ENCODE measurements around the gene CEP112.
"Not testable (repeated sequence)": the region's sequence is repeated elsewhere in the genome, so short reads cannot be mapped to it uniquely, and the experiment has no call there.

The CEP112 gene

DNA sequence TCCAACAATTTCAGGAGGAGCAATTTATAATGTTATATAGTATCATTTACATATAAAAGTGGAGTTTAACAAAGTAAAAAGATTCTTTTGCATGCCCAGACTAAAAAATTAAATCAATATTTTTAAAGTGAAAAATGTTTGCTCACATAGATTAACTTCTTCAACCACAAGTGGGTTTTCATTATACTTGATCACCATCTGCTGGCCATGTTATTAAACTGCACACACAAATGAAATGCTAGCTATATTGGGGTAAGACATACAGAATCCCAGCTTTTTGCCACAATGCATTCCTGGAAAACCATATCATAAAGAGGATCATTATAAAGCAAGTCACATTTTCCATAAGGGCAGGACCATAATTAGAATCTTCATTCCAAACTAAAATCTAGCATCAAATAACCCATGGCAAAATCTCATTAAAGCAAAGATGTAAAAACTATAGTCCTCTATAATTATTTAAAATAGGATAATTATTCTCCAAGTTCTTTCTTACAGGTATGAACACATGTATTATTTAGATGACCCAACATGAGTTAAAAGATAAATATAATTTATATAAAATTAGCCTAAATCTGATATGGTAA lies 26.3 kb downstream of the CEP112 start:
- H3K4me3 ChIP-seq (ENCODE audit: low read depth, low read length) = no peak overlapping the region
- no peak for DNase-seq (ENCODE audit: low read depth)
- TF ChIP-seq CTCF (IDR thresholded peaks at IDR 0.05; ENCODE audit: control insufficient read depth, extremely low read depth, insufficient read depth) = peak; percentile 67

DNA sequence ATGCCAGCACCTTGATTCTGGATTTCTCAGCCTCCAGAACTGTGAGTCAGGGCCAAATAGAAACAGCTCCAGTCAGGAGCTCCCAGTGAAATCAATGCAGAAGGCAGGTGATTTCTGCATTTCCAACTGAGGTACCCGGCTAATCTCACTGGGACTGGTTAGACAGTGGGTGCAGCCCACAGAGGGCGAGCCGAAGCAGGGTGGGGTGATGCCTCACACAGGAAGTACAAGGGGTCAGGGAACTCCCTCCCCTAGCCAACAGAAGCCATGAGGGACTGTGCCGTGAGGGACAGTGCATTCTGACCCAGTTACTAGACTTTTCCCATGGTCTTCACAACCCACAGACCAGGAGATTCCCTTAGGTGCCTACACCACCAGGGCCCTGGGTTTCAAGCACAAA lies 36.9 kb downstream of the CEP112 start:
- DNase-seq (ENCODE audit: low read depth); H3K4me3 ChIP-seq (ENCODE audit: low read depth, low read length): not testable (repeated sequence)

DNA sequence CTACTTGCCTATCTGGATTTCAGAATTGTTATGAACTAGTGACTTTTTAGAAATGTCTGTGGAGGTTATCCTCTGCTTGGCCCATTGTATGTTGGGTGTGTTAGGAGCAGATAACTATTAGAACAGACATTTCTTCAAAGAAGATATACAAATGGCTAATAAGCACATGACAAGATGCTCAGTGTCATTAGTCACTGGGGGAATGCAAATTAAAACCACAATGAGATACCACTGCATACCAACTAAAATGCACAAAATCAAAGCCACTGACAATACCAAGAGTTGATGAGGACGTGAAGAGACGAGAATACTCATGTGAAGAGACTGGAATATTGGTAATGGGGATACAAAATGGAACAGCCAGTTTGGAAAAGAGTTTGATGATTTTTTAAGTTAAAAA lies 39.2 kb downstream of the CEP112 start:
- DNase-seq (ENCODE audit: low read depth) = no peak
- H3K4me3 ChIP-seq (ENCODE audit: low read depth, low read length) = no peak overlapping the region
- TF ChIP-seq CTCF (IDR thresholded peaks at IDR 0.05; ENCODE audit: control insufficient read depth, extremely low read depth, insufficient read depth) = no peak

DNA sequence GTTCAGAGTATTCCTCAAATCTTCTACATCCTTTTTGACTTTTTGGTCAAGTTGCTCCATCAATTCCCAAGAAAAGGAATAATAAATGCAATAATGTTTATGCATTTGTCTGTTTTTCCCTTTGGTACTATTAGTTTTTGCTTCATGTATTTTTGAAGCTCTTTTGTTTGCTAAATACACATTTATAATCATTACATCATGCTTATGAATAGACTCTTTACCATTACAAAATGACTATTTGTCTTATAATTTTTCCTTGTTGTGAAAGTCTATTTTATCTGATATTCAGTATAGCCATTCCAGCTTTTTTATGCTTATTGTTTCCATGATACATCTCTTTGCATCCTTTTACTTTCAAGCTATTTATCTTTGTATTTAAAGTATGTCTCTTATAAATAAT lies 41.2 kb downstream of the CEP112 start:
- no peak for TF ChIP-seq CTCF (IDR thresholded peaks at IDR 0.05; ENCODE audit: control insufficient read depth, extremely low read depth, insufficient read depth)
- DNase-seq (ENCODE audit: low read depth) = no peak
- no peak overlapping the region for H3K4me3 ChIP-seq (ENCODE audit: low read depth, low read length)

DNA sequence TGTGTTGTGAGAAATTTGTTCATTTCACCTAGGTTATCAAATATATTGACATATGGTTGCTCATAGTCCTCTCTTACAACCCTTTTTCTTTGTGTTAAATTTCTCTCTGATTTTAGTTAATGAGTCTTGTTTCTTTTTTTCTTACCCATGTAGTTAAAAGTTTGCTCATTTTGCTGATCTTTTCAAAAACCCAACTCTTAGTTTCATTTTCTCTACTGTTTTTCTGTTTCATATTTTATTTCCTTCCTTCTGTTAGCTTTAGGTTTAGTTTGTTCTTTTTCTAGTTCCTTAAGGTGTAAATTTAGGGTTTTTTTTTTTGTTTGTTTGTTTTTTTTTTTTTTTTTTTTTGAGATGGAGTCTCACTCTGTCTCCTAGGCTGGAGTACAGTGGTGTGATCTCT lies 42.4 kb downstream of the CEP112 start:
- no peak for DNase-seq (ENCODE audit: low read depth)
- no peak for TF ChIP-seq CTCF (IDR thresholded peaks at IDR 0.05; ENCODE audit: control insufficient read depth, extremely low read depth, insufficient read depth)

DNA sequence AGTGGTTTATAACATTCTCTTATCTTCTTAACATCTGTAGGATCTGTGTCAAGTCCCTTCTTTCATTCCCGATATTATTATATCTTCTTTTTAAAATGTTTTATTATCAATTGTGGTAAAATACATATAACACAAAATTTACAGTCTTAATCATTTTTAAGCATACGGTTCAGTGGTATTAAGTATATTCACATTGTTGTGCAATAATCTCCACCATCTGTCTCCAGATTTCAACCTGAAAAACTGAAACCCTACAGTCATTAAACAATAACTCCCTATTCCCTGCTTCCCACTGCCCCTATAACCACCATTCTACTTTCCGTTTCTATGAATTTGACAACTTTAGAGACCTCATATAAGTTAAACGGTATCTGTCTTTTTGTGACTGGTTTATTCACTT lies 45.5 kb downstream of the CEP112 start:
- DNase-seq (ENCODE audit: low read depth) = no peak
- H3K4me3 ChIP-seq (ENCODE audit: low read depth, low read length) = no peak overlapping the region
- no peak for TF ChIP-seq CTCF (IDR thresholded peaks at IDR 0.05; ENCODE audit: control insufficient read depth, extremely low read depth, insufficient read depth)

More for the DNA sequence above, 42.4 kb downstream of the CEP112 start:
- no peak overlapping the region for H3K4me3 ChIP-seq (ENCODE audit: low read depth, low read length)

GRCh38 chr17:66143657-66144282 lies 48.2 kb downstream of the CEP112 start:
- DNase-seq (ENCODE audit: low read depth) = peak; percentile 64
- TF ChIP-seq CTCF (IDR thresholded peaks at IDR 0.05; ENCODE audit: control insufficient read depth, extremely low read depth, insufficient read depth) = no peak

More at GRCh38 chr17:66143657-66144282, 48.2 kb downstream of the CEP112 start:
- no peak overlapping the region for H3K4me3 ChIP-seq (ENCODE audit: low read depth, low read length)
